Measurements from ENCODE around the gene ZRANB1. TPM values are rescaled to one million over a fixed set of nuclear protein-coding genes. Genes with fewer than 3 reads are reported as not detected.

ZRANB1 gene
- total and polyA plus RNA-seq, 8 donors = 15.3 to 31.5 (median 27.0) TPM

- H3K9me3 ChIP-seq = no peaks in the 10 kb centered on the region
- no peak overlapping the region for H3K4me3 ChIP-seq
- TF ChIP-seq CTCF (IDR thresholded peaks at IDR 0.05) = no peak
- no peak for DNase-seq
- H3K36me3 ChIP-seq = no peaks in the 10 kb centered on the region
- no peak overlapping the region for H3K27ac ChIP-seq
- intact Hi-C loops (cut with DNase I) = no loop called here
- peaks cover 0 to 33% of the 10 kb centered on the region in 2 donors for H3K4me1 ChIP-seq
- no peaks in the 10 kb centered on the region for H3K27me3 ChIP-seq
- peak; percentile 56 for ATAC-seq
Observed at GRCh38 chr10:124953421-124953820, 11.5 kb downstream of the ZRANB1 start.

- H3K27ac ChIP-seq = peak overlapping the region in 1 of 2 donors; percentile 0
- no peak for TF ChIP-seq CTCF (IDR thresholded peaks at IDR 0.05)
- H3K27me3 ChIP-seq = no peaks in the 10 kb centered on the region
- no peak overlapping the region for H3K4me3 ChIP-seq
- ATAC-seq (no peak), DNase-seq (peak in 1 of 4 donors; percentile 54)
- H3K36me3 ChIP-seq = no peaks in the 10 kb centered on the region
- peaks cover 0 to 37% of the 10 kb centered on the region in 2 donors for H3K4me1 ChIP-seq
- no peaks in the 10 kb centered on the region for H3K9me3 ChIP-seq
- intact Hi-C loops (cut with DNase I) = no loop called here
Observed at GRCh38 chr10:124955243-124955642, 13.3 kb downstream of the ZRANB1 start.

DNA sequence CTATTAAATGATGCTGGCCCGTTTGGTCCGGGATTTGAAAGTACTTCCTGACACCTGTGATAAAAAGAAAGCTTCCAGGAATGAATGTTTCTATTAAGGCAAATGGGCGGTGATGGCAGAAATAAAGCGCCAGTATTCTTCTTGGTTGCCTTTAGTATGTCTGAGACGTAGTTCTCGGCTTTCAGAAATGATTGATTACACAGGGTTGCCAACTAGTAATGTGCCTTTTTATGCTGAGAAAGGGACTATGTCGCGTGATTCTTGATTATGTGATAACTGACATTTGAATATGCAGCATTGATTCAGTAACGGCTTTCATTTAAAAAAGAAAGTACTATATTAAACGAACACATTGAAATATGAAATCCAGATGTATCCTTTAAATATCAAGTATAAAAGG, 13.9 kb downstream of the ZRANB1 start:
- Histone ChIP-seq H3K27me3 (no peaks in the 10 kb centered on the region), H3K27ac (peak overlapping the region in 1 of 2 donors; percentile 0), H3K4me1 (peaks cover 0 to 44% of the 10 kb centered on the region in 2 donors), H3K36me3 (no peaks in the 10 kb centered on the region), H3K9me3 (no peaks in the 10 kb centered on the region), H3K4me3 (no peak overlapping the region)
- no peak for TF ChIP-seq CTCF (IDR thresholded peaks at IDR 0.05)
- intact Hi-C loops (cut with DNase I) = no loop called here
- peak in 2 of 4 donors; percentile 63 to 70 for DNase-seq
- ATAC-seq = no peak

DNA sequence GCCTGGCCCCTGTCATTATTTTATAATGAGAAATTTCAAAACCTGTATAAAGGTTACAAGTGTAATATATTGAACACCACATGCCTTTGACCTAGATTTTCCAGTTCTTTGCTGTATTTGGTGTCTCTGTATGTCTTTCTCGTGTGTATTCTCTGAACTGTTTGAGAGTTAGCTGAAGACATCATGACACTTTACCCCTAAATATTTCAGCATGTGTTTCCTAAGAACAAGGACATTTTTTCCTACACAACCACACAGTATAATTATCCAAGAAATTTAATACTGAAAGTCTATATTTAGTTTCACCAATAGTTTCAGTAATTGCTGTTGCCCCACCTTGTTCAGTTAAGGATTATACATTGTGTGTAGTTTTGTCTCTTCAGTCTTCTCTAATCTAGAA, 14.8 kb downstream of the ZRANB1 start:
- peak overlapping the region in 1 of 2 donors; percentile 46 for H3K27ac ChIP-seq

DNA sequence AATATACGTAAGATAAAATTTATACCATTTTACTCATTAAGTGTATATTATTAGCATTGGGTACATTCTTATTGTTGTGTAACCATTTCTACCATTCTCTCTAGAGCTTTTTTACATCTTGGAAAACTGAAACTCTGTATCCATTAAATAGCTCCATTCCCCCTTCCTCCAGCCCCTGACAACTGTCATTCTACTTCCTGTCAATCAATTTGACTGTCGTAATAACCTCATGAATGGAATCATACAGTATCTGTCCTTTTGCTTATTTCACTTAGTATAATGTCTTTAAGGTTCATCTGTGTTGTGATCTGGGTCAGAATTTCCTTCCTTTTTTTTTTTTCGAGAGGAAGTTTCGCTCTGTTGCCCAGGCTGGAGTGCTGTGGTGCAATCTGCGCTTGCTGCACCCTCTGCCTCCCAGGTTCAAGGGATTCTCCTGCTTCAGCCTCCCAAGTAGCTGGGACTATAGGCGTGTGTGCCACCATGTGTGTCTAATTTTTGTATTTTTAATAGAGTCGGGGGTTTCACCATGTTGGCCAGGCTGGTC, 15.6 kb downstream of the ZRANB1 start:
- H3K36me3 ChIP-seq = no peaks in the 10 kb centered on the region
- ATAC-seq = no peak
- no peak for DNase-seq
- no peak overlapping the region for H3K4me3 ChIP-seq
- TF ChIP-seq CTCF (IDR thresholded peaks at IDR 0.05) = no peak
- no peaks in the 10 kb centered on the region for H3K27me3 ChIP-seq
- peaks cover 0 to 46% of the 10 kb centered on the region in 2 donors for H3K4me1 ChIP-seq
- H3K27ac ChIP-seq = peak overlapping the region in 1 of 2 donors; percentile 46
- H3K9me3 ChIP-seq = no peaks in the 10 kb centered on the region
- intact Hi-C loops (cut with DNase I) = no loop called here

More for the DNA sequence above, 14.8 kb downstream of the ZRANB1 start:
- Histone ChIP-seq H3K4me1 (peaks cover 0 to 46% of the 10 kb centered on the region in 2 donors), H3K9me3 (no peaks in the 10 kb centered on the region), H3K27me3 (no peaks in the 10 kb centered on the region), H3K4me3 (no peak overlapping the region), H3K36me3 (no peaks in the 10 kb centered on the region)
- DNase-seq = no peak
- intact Hi-C loops (cut with DNase I) = no loop called here
- TF ChIP-seq CTCF (IDR thresholded peaks at IDR 0.05) = no peak
- ATAC-seq = no peak

All from left lung (tissue), 10 donors.